Astrocyte (in vitro differentiated cells and primary cell): ENCODE data around the gene RHO.
"Not testable (repeated sequence)": the region's sequence is repeated elsewhere in the genome, so short reads cannot be mapped to it uniquely, and the experiment has no call there.

Source experiments
- EZH2 ChIP-seq: IDR thresholded peaks from 2 replicates; pipeline ENCODE4 v1.6.1; 2012; ENCODE audit warnings: mild to moderate bottlenecking, low read length, inconsistent platforms; ENCODE audit not compliant: insufficient read depth
- TF ChIP-seq, protein P1 (sequence below): IDR thresholded peaks from 2 replicates; pipeline ENCODE4 v1.5.1; 2011; ENCODE audit warnings: low read depth, mild to moderate bottlenecking, inconsistent platforms, low read length, moderate library complexity; ENCODE audit not compliant: insufficient read depth

DNA sequence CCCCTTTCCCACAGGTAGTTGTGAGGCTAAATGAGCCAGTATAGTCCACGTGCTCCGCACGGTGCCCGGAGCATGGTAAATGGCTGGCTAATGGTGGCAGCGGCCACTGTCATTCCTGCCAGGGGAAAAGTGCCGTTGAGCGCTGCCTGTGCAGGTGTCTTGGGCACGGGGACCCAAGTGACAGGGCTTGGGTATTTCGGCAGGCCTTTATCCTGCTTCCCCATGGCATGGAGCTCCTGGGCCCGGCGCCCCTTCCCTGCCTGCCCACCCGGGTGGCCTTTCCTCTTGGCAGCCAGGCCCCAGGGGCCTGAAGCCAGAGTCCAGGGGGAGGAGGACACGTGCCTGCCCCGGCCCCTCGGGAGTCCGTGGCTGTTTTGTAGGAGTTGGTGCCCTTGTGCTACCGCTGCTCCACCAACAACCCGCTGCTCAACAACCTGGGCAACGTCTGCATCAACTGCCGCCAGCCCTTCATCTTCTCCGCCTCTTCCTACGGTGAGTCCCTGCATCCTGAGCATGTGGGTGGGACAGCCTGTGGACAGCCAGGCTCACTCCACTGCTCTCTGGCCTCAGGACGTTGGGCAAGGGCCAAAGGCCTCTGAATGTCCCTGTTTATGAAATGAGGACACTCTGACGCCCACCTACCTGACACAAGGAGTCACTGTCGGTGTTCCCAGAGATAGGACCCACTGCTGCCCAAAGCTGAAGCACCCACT, 13.2 kb upstream of the RHO start:
- TF ChIP-seq, protein P1, sequence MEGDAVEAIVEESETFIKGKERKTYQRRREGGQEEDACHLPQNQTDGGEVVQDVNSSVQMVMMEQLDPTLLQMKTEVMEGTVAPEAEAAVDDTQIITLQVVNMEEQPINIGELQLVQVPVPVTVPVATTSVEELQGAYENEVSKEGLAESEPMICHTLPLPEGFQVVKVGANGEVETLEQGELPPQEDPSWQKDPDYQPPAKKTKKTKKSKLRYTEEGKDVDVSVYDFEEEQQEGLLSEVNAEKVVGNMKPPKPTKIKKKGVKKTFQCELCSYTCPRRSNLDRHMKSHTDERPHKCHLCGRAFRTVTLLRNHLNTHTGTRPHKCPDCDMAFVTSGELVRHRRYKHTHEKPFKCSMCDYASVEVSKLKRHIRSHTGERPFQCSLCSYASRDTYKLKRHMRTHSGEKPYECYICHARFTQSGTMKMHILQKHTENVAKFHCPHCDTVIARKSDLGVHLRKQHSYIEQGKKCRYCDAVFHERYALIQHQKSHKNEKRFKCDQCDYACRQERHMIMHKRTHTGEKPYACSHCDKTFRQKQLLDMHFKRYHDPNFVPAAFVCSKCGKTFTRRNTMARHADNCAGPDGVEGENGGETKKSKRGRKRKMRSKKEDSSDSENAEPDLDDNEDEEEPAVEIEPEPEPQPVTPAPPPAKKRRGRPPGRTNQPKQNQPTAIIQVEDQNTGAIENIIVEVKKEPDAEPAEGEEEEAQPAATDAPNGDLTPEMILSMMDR = not testable (repeated sequence)
- not testable (repeated sequence) for TF ChIP-seq EZH2
